ENCODE results near the gene UNC5A.

GRCh38 chr5:176830422-176830994 is 20.1 kb downstream of the UNC5A start:
- TF ChIP-seq, protein P1, sequence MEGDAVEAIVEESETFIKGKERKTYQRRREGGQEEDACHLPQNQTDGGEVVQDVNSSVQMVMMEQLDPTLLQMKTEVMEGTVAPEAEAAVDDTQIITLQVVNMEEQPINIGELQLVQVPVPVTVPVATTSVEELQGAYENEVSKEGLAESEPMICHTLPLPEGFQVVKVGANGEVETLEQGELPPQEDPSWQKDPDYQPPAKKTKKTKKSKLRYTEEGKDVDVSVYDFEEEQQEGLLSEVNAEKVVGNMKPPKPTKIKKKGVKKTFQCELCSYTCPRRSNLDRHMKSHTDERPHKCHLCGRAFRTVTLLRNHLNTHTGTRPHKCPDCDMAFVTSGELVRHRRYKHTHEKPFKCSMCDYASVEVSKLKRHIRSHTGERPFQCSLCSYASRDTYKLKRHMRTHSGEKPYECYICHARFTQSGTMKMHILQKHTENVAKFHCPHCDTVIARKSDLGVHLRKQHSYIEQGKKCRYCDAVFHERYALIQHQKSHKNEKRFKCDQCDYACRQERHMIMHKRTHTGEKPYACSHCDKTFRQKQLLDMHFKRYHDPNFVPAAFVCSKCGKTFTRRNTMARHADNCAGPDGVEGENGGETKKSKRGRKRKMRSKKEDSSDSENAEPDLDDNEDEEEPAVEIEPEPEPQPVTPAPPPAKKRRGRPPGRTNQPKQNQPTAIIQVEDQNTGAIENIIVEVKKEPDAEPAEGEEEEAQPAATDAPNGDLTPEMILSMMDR (IDR thresholded peaks at IDR 0.05) = no peak
- TF ChIP-seq EP300 (IDR thresholded peaks at IDR 0.05) (no peak), POLR2A (IDR thresholded peaks at IDR 0.05) (no peak), POLR2AphosphoS5 (IDR thresholded peaks at IDR 0.05) (no peak)
